Activated CD4-positive, alpha-beta T cell treated with anti-CD3 and anti-CD28 coated beads, Interleukin-2, amount 50 U/mL, for 24 hours (primary cell): ENCODE measurements around the gene EPHA2.
"Not testable (repeated sequence)": the region's sequence is repeated elsewhere in the genome, so short reads cannot be mapped to it uniquely, and the experiment has no call there.

Source experiments
- DNase-seq, 2 donors: peaks; one replicate each; pipeline ENCODE4 v3.0.0-alpha.2; 2020; ENCODE audit warnings: low read depth in 1 of 2, low spot score in 1 of 2

Gene EPHA2

GRCh38 chr1:16155537-16156410 is at the start of gene EPHA2:
Gene EPHA2 (minus strand): TSS chr1:16156069. CDS start chr1:16155932, 137 bp downstream.
- DNase-seq = no peak

GRCh38 chr1:16205334-16205671 is 49.4 kb upstream of the EPHA2 start:
- no peak for DNase-seq

DNA sequence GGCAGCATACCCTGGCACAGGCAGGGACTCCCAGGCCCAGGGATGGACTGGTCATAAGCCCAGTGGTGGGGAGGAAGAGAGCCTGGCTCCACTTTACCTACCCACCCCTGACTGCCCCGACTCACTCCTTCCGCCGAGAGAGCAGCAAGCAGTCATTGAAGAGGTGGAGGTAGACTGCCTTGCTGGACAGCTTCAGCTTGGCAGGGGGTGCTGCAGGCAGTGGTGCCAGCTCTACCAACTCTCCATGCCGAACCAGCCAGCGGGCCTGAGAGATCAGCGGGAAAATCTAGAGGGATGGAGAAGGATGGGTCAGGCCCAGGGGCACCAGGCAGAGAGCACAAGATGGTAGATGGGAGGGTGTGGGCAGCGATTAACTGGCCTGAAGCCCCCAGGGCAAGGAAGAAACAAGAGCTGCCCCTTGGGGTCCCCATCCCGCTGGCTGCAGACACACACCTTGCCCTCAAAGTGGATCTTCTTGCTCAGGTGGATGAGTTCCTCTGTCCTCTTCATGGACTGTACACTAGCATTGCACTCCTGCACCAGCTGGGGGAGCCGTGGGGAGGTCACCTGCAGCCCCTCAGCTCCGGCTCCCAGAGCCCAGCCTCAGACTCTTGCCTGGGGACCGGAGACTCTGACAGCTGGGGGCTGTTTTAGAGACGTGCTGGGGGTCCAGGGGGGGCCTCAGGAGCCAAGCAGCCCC is 48.9 kb upstream of the EPHA2 start:
- no peak for DNase-seq

GRCh38 chr1:16204216-16204615 is 48.3 kb upstream of the EPHA2 start:
- no peak for DNase-seq

- DNase-seq = no peak
These were observed 47.7 kb upstream of the EPHA2 start for GRCh38 chr1:16203550-16203949.

GRCh38 chr1:16202281-16203210 is 46.7 kb upstream of the EPHA2 start:
- DNase-seq = no peak

GRCh38 chr1:16199700-16200099 is 43.8 kb upstream of the EPHA2 start:
- no peak for DNase-seq

GRCh38 chr1:16199157-16199501 is 43.3 kb upstream of the EPHA2 start:
- no peak for DNase-seq

- no peak for DNase-seq
These were observed 42.7 kb upstream of the EPHA2 start for GRCh38 chr1:16198444-16199156.

- DNase-seq = no peak
These were observed 41.0 kb upstream of the EPHA2 start for GRCh38 chr1:16196874-16197273.

DNA sequence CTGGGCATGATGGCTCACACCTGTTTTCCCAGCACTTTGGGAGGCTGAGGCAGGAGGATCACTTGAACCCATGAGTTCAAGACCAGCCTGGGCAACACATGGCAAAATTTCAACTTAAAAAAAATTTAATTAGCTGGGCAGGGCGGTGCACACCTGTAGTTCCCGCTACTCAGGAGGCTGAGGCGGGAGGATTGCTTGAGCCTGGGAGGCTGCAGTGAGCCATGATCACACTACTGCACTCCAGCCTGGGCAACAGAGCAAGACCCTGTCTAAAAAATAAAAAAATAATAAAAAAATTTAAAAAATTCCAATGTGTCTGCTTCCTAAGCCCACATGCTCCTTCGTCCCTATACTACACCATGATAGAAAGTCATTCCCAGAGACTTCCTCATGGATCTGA is 40.3 kb upstream of the EPHA2 start:
- not testable (repeated sequence) for DNase-seq

DNA sequence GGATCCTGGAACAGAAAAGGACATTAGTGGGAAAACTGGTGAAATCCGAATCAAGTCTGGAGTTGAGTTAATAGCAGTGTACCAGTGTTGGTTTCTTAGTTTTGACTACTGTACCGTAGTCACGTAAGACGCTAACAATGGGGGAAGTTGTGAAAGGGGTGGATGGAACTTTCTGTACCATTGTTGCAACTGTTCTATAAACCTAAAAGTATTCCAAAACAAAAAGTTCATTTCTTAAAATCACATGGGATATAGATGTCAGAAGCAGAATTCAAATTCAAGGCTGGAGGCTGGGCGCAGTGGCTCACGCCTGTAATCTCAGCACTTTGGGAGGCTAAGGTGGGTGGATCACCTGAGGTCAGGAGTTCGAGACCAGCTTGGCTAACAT is 39.6 kb upstream of the EPHA2 start:
- no peak for DNase-seq

GRCh38 chr1:16191916-16192546 is 36.2 kb upstream of the EPHA2 start:
- no peak for DNase-seq

GRCh38 chr1:16191309-16191708 is 35.4 kb upstream of the EPHA2 start:
- no peak for DNase-seq

- no peak for DNase-seq
These were observed 34.2 kb upstream of the EPHA2 start for GRCh38 chr1:16189921-16190621.

GRCh38 chr1:16189003-16189402 is 33.1 kb upstream of the EPHA2 start:
- no peak for DNase-seq

- peak; percentile 69 for DNase-seq
These were observed 32.0 kb upstream of the EPHA2 start for GRCh38 chr1:16187748-16188401.

DNA sequence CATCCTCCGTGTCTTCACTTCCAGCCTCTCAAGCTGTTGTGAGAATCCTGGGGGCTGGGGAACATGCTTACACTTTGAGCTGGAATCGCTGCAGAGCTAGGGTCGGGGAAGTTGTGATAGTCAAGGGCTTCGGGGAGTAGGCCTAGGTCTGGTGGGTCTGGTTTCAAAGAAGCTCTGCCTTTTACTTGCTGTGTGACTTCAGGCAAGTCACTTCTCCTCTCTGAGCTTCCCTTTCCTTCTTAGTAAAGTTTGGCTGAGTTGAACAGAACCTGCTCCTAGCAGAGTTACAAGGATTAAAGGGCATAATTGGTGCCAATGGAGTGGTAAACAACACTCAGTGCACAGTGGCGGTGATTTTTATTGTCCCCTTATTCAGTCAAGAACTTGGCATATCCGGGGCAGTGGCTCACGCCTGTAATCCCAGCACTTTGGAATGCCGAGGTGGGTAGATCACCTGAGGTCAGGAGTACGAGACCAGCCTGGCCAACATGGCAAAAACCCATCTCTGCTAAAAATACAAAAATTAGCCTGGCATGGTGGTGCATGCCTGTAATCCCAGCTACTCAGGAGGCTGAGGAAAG is 30.9 kb upstream of the EPHA2 start:
- DNase-seq = no peak
